Measurements from ENCODE around the gene NRXN2.

The NRXN2 gene

GRCh38 chr11:64742889-64743590 lies 20.0 kb upstream of the NRXN2 start:
- DNase-seq, result peak; percentile 66 to 85

DNA sequence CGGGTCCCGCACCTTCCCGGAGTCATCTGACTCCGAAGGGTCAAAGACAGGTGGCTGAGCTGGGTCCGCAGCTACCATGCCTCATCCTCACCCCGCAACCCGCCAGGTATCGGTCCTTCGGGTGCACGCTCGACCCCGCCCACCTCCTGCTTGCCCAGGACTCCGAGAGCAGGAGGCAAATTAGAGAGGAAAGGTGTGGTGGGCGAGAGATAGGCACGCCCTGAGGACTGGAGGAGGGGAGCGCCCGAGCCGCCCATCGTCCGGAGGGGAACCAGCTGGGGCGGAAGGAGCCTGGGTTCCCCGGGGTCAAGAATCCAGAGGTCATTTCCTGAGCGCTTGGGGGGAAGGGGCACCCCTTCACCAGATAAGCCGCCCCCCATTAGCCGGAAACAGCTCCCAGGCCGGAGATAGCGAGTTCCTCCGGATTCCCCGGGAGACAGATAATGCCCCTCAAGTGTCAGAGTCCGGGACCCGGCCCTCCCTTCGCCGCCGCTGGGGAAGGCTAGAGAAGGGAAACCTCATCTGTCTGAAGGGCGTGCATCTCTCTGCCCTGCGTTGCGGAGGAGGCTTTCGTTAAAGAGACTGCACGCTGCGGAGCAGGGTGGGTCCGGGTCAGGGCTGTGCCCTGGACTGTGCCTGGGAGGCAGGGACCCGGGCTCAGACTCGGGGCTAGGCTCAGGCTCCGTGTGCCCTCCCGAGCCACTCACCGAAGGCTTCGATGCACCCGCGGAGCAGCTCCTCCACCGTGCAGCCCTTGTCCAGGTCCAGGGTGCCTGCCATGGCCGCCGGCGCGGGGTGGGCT lies 19.3 kb upstream of the NRXN2 start:
- DNase-seq, result peak; percentile 20 to 24

- DNase-seq, result no peak
Measured at GRCh38 chr11:64741375-64742086, 18.5 kb upstream of the NRXN2 start.

DNA sequence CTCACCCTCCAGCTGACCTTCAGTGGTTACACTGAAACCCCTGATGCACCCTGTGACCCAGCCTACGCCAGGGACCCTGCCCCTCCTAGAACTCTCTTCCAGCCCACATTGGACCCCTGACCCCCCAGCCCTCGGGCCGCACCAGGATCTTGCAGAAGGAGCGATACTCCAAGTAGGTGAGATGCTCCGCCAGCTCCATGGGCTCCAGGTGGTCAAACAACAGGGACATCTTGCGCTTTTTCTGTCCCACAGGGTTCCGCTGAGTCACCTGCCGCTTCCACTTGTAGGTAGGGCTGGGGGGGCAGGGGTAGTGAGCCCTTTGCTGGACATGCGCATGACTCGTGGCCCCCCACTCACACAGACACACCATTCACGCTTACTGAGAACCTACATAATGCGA lies 16.9 kb upstream of the NRXN2 start:
- DNase-seq, result no peak

GRCh38 chr11:64736654-64737053 lies 13.7 kb upstream of the NRXN2 start:
- no peak for DNase-seq

- no peak for DNase-seq
Measured at GRCh38 chr11:64735725-64736259, 12.8 kb upstream of the NRXN2 start.

DNA sequence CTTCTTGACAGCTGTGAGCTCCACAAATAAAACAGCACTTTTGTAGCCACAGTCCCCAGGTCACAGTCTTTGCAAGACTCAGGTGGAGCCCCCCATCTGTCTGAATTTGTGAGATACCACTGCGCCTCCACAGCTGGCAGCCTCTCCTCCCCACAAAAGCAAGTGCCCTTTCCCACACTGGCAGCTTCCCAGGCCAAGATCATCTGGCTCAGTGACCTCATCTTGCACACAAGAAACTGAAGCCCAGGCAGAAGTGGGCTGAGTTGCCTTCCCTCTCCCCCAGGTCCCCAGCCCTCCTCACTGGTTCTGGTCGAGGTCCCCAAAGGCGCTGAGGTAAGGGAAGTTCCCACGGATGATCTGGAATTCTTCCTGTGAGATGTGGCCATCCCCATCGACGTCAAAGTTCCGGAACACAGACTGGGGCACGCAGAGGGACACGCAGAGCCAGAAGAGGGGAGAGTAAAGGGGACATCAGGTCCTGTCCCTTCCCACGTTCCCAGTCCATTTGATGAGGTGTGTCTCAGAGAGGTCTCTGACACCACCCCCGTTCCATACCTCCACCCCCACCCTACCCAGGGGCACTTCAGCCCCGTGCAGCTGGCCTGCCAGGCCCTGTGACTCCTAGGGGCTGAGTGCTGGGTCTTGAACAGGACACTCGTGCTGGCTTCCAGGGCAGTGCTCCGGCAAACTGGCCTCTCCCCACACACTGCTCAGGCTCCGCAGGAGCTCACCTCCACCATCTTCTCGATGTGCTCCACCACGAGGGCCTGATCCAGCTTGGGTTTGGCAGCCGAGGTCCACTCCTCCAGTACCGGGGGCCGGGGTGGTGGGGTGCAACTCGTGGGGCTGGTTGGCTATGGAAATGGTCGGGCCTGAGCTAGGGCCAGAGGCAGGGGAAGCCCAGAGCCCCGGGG lies 12.1 kb upstream of the NRXN2 start:
- peak in 1 of 2 donors; percentile 11 for DNase-seq

DNA sequence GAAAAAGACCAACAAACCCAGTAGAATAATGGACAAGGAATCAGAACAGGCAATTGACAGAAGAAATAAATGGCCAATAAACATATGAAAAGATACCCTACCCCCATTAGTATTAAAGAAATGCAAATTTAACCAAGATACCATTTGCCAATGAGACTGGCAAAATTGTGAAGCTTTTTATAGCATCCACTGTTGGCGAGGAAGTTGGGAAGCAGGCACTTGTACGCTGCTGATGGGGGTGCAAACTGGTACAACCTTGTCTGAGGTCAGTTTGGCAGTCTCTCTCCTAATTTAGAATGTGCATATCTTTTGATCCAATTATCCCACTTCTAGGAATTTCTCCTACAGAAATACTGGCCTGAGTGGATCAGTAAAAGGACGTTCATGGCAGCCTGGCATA lies 8.6 kb upstream of the NRXN2 start:
- no peak for DNase-seq

- no peak for DNase-seq
Measured at GRCh38 chr11:64729851-64730382, 6.9 kb upstream of the NRXN2 start.

DNA sequence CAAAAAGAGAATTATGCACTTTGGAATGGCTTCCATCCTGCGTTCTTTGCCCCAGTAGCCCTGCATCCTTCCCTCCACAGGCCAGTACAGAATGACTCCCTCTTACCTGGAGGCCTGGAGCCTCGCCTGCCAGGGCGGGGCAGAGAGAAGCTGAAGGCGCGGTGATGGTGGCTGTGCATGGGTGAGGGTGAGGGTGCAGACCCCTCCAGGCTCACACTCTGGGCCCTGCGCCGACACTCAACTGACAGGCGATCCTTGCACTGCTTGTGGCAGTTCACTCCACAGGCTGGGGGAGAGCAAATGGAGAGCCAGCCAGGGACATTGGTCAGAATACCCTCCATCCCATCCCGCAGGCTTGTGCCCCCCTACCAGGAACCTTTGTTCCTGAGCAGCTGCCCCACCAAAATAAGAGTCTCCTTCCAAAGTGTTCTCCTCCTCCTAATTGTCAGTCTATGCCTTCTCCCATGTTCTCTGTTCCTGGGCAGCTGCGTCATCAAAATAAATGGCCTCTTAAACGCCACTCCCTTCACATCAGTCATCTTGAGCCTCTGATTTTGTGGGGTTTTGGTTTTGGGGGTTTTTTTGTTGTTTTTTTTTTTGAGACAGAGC lies 5.9 kb upstream of the NRXN2 start:
- no peak for DNase-seq

DNA sequence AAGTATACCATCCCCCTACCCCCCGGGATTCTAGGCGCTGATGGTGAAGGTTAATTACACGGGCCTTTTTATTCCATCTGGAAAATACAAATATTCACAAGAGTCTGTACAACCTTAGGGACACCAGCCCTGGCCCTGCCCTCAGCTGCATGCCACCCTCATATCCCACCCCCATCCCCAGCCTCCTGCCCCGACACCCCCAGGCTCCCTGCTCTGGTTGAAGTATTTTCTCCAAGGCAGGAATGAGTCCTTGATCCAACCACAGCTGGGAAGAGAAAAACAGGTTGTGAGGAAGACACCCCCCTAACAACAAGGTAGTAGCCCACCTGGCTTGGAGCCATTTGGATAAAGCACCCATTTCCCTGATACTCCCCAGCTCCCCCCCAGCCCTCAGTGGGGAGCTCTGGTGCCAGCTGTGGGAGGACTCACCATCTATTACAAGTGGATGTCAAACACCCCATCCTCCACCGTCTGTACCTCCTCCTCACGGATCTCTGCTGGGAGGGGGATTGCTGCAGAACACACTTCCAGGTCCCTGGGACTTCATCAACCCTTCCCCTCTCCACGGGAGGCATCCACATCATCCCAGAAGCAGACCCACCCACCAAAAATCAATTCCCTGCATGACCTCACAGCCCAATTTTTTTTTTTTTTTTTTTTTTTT lies 4.0 kb upstream of the NRXN2 start:
- no peak for DNase-seq

- no peak for DNase-seq
Measured at GRCh38 chr11:64726211-64726641, 3.2 kb upstream of the NRXN2 start.

DNA sequence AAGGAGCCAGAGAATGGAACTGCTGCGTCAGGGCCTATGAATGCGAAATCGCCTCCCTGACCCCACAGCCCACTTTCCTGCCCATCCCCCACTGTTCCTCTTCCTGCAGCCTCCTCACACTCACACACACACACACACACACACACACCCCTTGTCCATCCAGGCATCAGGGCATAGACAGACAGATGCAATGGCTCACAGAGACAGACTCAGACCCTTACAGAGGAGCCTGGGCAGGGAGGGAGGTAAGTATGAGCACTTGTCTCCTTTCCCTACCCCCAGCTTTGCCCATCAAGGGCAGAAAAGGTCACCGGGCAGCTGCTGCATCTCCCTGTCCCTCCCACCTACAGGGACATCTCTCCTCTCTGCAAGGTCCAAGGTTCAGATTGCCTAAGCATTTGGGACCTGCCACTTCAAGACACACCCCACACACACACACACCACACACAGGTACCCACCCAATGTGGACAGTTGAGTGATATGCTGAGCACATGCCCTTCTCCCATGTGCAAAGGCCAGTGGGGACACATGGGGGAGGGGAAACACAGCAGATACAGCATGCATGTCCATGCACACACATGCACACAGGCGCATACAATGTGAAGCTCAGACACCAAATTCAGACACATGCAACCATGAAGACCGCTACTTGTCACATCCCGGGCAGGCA lies 2.0 kb upstream of the NRXN2 start:
- DNase-seq, result peak in 1 of 2 donors; percentile 6

DNA sequence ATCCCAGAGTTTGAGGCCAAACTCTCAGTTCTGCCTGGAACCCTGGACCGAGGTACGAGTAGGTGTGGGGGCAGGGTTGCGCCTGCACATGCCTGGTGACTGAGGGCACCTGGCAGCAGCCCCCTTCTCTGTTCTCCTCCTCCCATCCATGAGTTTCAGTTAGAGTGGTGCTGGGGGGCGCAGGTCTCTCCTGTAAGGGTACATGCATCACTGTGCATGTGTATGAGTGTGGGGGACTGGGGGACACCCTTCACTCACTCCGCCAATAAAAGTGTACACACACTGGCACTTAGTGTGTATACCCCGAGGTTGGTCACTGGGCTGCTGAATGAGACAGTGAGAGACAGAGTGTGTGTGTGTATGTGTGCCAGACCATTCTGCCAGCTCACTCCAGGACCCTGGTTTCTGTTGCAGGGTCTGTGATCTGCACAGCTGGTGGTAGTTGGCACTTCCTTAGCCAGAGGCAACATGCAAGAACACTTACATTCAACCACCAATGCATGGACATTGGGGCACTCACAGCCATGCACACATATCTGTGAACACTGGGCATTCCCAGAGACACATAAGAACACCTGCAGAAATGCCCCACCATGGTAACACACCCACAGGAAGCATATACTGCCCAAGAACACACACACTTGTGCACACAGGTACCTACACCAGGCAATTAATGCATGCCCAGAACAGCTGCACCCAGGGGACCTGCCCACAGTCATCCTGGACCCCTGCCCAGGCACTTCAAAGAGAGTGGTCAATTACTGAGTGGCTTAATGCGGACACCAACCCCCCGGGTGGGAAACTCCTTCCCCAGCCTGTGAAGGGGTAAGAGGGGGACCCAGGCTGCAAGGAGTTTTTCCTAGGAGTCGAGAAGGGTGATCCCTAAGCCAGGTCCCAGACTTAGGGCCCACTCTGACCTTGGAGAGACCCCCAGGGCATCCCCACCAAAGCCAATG lies 1.2 kb upstream of the NRXN2 start:
- DNase-seq, result no peak

DNA sequence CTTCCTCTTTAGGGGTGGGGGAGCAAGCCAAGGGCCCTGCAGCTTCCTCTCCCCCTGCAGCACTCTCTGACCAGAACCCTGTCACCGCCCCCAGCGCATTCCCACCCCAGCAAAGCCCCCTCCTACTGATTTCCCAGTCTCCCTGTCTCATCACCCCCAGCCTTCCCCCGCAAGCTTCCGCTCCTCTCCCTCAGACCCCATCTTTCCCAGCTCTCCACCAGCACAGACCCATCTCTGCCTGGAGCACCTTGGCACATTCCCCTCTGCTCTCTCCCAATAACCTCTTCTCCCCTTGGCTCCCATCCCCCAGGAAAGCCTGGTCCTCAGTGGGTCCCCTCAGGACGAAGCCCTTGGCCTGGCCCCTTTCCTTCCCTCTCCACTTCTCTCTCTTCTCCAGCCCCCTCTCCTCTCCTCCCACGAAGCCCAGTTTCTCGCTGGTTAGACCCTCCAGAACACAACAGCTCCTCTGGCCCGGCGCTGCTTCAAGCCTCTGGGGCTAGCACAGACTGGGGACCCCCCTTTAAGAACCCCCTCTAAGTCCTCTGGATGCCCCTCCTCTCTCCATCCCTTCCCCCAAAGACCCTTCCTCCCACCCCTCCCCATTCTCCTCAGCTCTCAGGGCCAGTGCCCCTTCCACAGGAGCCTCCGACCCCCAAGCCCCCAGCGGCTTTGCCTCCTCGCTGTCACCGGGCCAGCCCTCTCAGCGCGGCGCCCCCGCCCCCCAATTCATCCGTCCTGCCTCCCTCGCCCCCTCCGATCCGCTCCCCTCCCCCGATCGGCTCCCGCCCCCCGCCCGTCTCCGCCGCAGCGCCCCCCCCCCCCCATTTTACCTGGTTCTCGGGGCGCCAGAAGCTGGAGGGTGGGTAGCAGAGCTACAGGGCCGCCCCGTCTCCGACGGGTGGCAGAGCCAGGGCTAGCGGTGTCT lies 594 bp downstream of the NRXN2 start:
- DNase-seq, result no peak

- no peak for DNase-seq
Measured at GRCh38 chr11:64721359-64721699, 1.7 kb downstream of the NRXN2 start.

GRCh38 chr11:64720640-64721358 lies 2.2 kb downstream of the NRXN2 start:
- DNase-seq, result no peak
